Subcutaneous abdominal adipose tissue (tissue), 5 donors: ENCODE data around the gene CMPK1.
A peak's percentile ranks its signal among the peaks of the same experiment; 100 is the strongest.

Experiments used
- H3K27ac ChIP-seq: one replicate; pipeline ENCODE4 v1.7.0; 2013; ENCODE audit warnings: low read depth, mild to moderate bottlenecking, inconsistent platforms, low read length, moderate library complexity
- H3K27me3 ChIP-seq, 5 donors: one replicate each; pipeline ENCODE4 v1.7.0; 2013; ENCODE audit warnings: low read length in 5 of 5, inconsistent platforms in 1 of 5; ENCODE audit not compliant: control insufficient read depth in 5 of 5, insufficient read depth in 4 of 5
- H3K36me3 ChIP-seq, 5 donors: one replicate each; pipeline ENCODE4 v1.7.0; 2013; ENCODE audit warnings: low read length in 5 of 5; ENCODE audit not compliant: control insufficient read depth in 5 of 5, insufficient read depth in 5 of 5
- H3K4me1 ChIP-seq, 5 donors: one replicate each; pipeline ENCODE4 v1.7.0; 2013; ENCODE audit warnings: low read length in 5 of 5, mild to moderate bottlenecking in 3 of 5, moderate library complexity in 1 of 5; ENCODE audit not compliant: control insufficient read depth in 5 of 5, insufficient read depth in 5 of 5
- H3K4me3 ChIP-seq, 5 donors: one replicate each; pipeline ENCODE4 v1.7.0; 2013; ENCODE audit warnings: low read length in 5 of 5, low read depth in 1 of 5
- H3K9ac ChIP-seq, 5 donors: one replicate each; pipeline ENCODE4 v1.7.0; 2013; ENCODE audit warnings: low read length in 5 of 5, mild to moderate bottlenecking in 4 of 5, moderate library complexity in 3 of 5
- H3K9me3 ChIP-seq, 5 donors: one replicate each; pipeline ENCODE4 v1.7.0; 2013; ENCODE audit warnings: low read length in 5 of 5; ENCODE audit not compliant: control insufficient read depth in 5 of 5
- donor health status: healthy.
- donor health status: healthy.
- donor health status: healthy.
- donor health status: healthy.
- donor health status: healthy.

The CMPK1 gene

DNA sequence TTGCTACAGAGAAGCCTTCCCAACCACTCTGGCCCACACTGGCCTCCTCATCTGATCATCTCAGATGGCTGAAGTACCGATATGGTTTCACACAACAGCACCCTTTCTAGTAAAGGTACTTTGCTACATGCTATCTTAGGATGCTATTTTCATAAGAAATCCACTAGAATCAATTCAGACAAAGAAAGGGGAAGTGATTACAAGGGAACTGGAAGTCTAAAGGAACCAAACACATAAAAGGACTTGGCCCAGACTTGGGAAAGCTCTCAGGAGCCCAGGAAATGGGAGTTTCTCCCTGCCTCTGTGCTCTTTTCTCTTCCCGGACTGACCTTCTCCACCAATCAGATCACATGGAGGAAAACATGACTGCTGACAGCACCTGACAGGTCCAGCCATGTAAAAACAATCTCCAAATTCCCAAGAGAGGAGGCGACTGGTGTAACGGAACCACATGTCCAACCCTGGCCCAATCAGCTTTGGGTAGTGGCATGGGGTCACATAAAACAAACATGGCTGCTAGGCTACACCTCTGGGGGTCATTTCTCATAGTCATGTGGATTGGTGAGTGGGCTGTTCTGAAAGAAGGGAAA, 69.8 kb downstream of the CMPK1 start:
- Histone ChIP-seq H3K9ac (no peak overlapping the region), H3K36me3 (no peaks in the 10 kb centered on the region), H3K9me3 (no peaks in the 10 kb centered on the region), H3K4me3 (no peak overlapping the region), H3K4me1 (no peaks in the 10 kb centered on the region), H3K27ac (no peak overlapping the region), H3K27me3 (peaks cover 4 to 19% (median 15%) of the 10 kb centered on the region in 5 donors)

GRCh38 chr1:47405697-47406096, 72.1 kb downstream of the CMPK1 start:
- no peaks in the 10 kb centered on the region for H3K9me3 ChIP-seq
- H3K27ac ChIP-seq, result no peak overlapping the region
- H3K36me3 ChIP-seq, result no peaks in the 10 kb centered on the region
- no peak overlapping the region for H3K9ac ChIP-seq
- peaks cover 4 to 19% (median 10%) of the 10 kb centered on the region in 5 donors for H3K27me3 ChIP-seq
- peaks cover 2 to 16% (median 13%) of the 10 kb centered on the region in 5 donors for H3K4me1 ChIP-seq
- no peak overlapping the region for H3K4me3 ChIP-seq

- peaks cover 3 to 12% (median 8%) of the 10 kb centered on the region in 5 donors for H3K27me3 ChIP-seq
- H3K4me1 ChIP-seq, result peaks cover 2 to 16% (median 13%) of the 10 kb centered on the region in 5 donors
- H3K36me3 ChIP-seq, result no peaks in the 10 kb centered on the region
- H3K9me3 ChIP-seq, result no peaks in the 10 kb centered on the region
- no peak overlapping the region for H3K9ac ChIP-seq
- no peak overlapping the region for H3K4me3 ChIP-seq
- H3K27ac ChIP-seq, result no peak overlapping the region
Measured at GRCh38 chr1:47406966-47407365, 73.4 kb downstream of the CMPK1 start.

DNA sequence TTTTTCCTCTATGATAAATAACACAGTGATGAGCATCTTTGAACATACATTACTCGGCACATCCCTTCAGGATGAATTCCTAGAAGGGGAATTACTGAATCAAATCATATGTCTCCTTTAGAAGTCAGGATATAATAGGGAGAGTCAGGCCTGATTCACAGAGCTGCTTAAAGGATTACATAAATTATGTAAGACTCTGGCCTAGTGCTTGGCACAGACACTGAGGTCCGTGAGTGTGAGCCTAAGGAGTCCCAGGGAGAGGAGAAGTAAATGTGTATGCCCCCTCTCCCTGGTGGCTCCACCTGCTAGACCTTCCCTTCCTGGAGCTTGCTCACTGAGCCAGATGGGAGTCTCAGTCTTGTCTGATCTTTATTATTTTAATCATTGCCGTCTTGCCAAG, 73.9 kb downstream of the CMPK1 start:
- no peak overlapping the region for H3K9ac ChIP-seq
- no peaks in the 10 kb centered on the region for H3K36me3 ChIP-seq
- no peak overlapping the region for H3K27ac ChIP-seq
- peaks cover 2 to 16% (median 13%) of the 10 kb centered on the region in 5 donors for H3K4me1 ChIP-seq
- peaks cover 3 to 7% (median 6%) of the 10 kb centered on the region in 5 donors for H3K27me3 ChIP-seq
- H3K4me3 ChIP-seq, result no peak overlapping the region
- H3K9me3 ChIP-seq, result no peaks in the 10 kb centered on the region

- peak overlapping the region in 1 of 5 donors; percentile 25 for H3K4me3 ChIP-seq
- H3K9me3 ChIP-seq, result no peaks in the 10 kb centered on the region
- no peak overlapping the region for H3K27ac ChIP-seq
Measured at GRCh38 chr1:47409311-47410067, 75.9 kb downstream of the CMPK1 start.

DNA sequence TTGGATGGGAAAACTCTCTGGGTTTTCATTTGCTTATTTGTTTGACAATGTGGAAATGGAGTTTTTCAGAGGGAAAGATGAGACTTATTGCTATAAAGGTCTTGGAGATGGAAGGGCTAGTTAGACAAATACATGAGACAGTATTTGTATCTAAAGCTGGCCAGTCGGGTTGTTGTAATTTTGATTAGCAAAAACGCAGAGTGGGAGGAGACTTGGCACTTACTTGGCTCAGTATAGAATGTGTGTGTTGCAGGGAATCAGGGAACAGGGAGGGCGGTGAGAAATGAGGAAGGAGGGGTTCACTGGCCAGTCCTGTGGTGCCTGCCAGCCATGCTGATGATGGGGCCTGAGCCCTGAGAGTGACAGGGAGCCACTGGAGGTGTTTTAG, 76.5 kb downstream of the CMPK1 start:
- H3K36me3 ChIP-seq, result no peaks in the 10 kb centered on the region
- H3K27me3 ChIP-seq, result peaks cover 0 to 17% (median 12%) of the 10 kb centered on the region in 5 donors
- no peaks in the 10 kb centered on the region for H3K9me3 ChIP-seq
- H3K9ac ChIP-seq, result no peak overlapping the region
- no peak overlapping the region for H3K4me3 ChIP-seq
- H3K4me1 ChIP-seq, result peaks cover 2 to 16% (median 13%) of the 10 kb centered on the region in 5 donors
- H3K27ac ChIP-seq, result no peak overlapping the region

More at GRCh38 chr1:47409311-47410067, 75.9 kb downstream of the CMPK1 start:
- Histone ChIP-seq H3K27me3 (peaks cover 0 to 13% (median 7%) of the 10 kb centered on the region in 5 donors), H3K4me1 (peaks cover 2 to 16% (median 13%) of the 10 kb centered on the region in 5 donors), H3K9ac (no peak overlapping the region), H3K36me3 (no peaks in the 10 kb centered on the region)

- H3K9me3 ChIP-seq, result no peaks in the 10 kb centered on the region
- H3K4me3 ChIP-seq, result no peak overlapping the region
- no peak overlapping the region for H3K27ac ChIP-seq
- peaks cover 6 to 27% (median 21%) of the 10 kb centered on the region in 5 donors for H3K27me3 ChIP-seq
- H3K9ac ChIP-seq, result no peak overlapping the region
- H3K4me1 ChIP-seq, result peaks cover 2 to 17% (median 13%) of the 10 kb centered on the region in 5 donors
- no peaks in the 10 kb centered on the region for H3K36me3 ChIP-seq
Measured at GRCh38 chr1:47411436-47411835, 77.8 kb downstream of the CMPK1 start.

DNA sequence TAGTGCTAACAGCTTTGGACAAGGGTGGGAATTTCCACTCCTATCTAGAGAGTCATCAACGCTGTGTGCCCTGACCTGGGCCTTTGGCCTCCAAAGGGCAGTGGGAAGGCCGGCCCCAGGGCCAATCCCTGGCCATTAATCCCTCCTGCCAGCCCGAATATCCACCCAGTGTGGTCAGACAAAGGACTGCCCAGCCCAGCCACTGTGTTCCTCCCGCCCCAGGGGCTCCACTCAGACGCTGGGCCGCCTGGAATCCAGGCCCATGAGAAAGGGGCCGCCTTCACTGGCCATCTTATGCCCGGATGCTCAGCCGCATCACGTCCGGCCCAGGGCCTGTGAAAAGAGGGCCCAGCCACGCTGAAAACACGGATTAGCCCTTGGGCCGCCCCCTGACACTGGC, 78.8 kb downstream of the CMPK1 start:
- Histone ChIP-seq H3K36me3 (no peaks in the 10 kb centered on the region), H3K27ac (no peak overlapping the region), H3K4me1 (peaks cover 2 to 19% (median 13%) of the 10 kb centered on the region in 5 donors), H3K4me3 (no peak overlapping the region), H3K9me3 (no peaks in the 10 kb centered on the region), H3K27me3 (peaks cover 12 to 31% (median 26%) of the 10 kb centered on the region in 5 donors), H3K9ac (no peak overlapping the region)

DNA sequence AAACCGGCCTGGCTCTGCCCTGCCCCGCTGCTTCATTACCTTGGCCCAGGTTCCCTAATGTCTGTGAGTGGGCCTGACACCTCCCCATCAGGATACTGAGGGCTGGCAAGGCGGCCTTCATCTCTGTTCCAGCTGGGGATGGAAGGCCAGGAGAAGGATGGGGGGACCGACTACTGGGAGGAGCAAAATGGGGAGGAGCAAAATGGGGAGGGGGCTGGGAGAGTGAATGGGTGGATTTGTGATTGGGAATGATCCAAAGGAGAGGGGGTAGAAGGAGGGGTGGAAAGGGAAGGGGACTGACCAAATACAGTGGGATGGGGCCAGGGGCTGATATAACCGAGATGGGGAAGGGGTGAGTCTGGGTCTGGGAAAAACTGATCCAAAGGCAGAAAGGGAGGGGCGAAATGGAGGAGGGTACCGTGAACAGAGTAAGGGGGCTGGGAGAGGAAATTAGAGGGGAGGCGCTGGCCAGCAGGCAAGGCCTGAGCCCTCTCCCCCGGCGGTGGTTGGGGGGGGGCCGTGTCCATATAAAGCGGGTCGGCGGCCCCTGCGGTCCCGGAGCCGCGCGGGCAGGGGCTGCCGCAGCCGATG, 82.2 kb downstream of the CMPK1 start, which contains the start of gene FOXE3:
TSS of gene FOXE3 (plus strand) at position 558 of the 591 bp plus-strand sequence. CDS start at position 589, 31 bp downstream.
- peak within 1 kb of the TSS in 4 of 5 donors; percentile 27 to 48 (median 38) for H3K4me3 ChIP-seq
- H3K27me3 ChIP-seq, result peaks cover 19 to 54% (median 41%) of the 10 kb centered on the region in 5 donors
- H3K27ac ChIP-seq, result no peak within 1 kb of the TSS
- no peaks in the 10 kb centered on the region for H3K9me3 ChIP-seq
- H3K9ac ChIP-seq, result no peak within 1 kb of the TSS
- no peaks in the 10 kb centered on the region for H3K36me3 ChIP-seq
- H3K4me1 ChIP-seq, result peaks cover 0 to 6% (median 0%) of the 10 kb centered on the region in 5 donors
